H9 (cell line): ENCODE data around the gene SPEM3. TPM values are rescaled to one million over a fixed set of nuclear protein-coding genes. Genes with fewer than 3 reads are reported as not detected.

Experiments
- DNase-seq: peaks from one replicate; pipeline ENCODE4 v3.0.0-alpha.2; 2017
- H2AFZ ChIP-seq: one replicate; pipeline ENCODE4 v1.6.1; 2013; ENCODE audit warnings: mild to moderate bottlenecking, low read length, control low read depth, moderate library complexity
- H2AK5ac ChIP-seq: 2 replicates; pipeline ENCODE4 v1.6.1; 2013; ENCODE audit warnings: low read length, control low read depth, mixed read lengths; ENCODE audit not compliant: insufficient read length
- H2BK120ac ChIP-seq: one replicate; pipeline ENCODE4 v1.6.1; 2013; ENCODE audit warnings: low read depth, mild to moderate bottlenecking, low read length, control low read depth, inconsistent platforms; ENCODE audit not compliant: poor library complexity, severe bottlenecking
- H2BK12ac ChIP-seq: 2 replicates; pipeline ENCODE4 v1.6.1; 2013; ENCODE audit warnings: low read length, control low read depth, mixed read lengths, low read depth; ENCODE audit not compliant: insufficient read length
- H2BK15ac ChIP-seq: 2 replicates; pipeline ENCODE4 v1.6.1; 2013; ENCODE audit warnings: low read depth, low read length, control low read depth
- H2BK20ac ChIP-seq: one replicate; pipeline ENCODE4 v1.6.1; 2013; ENCODE audit warnings: low read depth, mild to moderate bottlenecking, low read length, control low read depth, inconsistent platforms; ENCODE audit not compliant: poor library complexity, severe bottlenecking
- H2BK5ac ChIP-seq: 2 replicates; pipeline ENCODE4 v1.6.1; 2013; ENCODE audit warnings: low read length, control low read depth, mixed read lengths; ENCODE audit not compliant: insufficient read length
- H3K14ac ChIP-seq: 2 replicates; pipeline ENCODE4 v1.6.1; 2013; ENCODE audit warnings: low read length, control low read depth; ENCODE audit not compliant: insufficient read depth
- H3K18ac ChIP-seq: 2 replicates; pipeline ENCODE4 v1.6.1; 2013; ENCODE audit warnings: low read depth, mild to moderate bottlenecking, mixed read lengths, low read length, control low read depth; ENCODE audit not compliant: insufficient read length
- H3K23ac ChIP-seq: 2 replicates; pipeline ENCODE4 v1.6.1; 2013; ENCODE audit warnings: low read length, control low read depth, mixed read lengths, low read depth; ENCODE audit not compliant: insufficient read length
- H3K23me2 ChIP-seq: 2 replicates; pipeline ENCODE4 v1.6.1; 2013; ENCODE audit warnings: low read depth, mild to moderate bottlenecking, mixed read lengths, low read length, control low read depth; ENCODE audit not compliant: insufficient read length, poor library complexity, severe bottlenecking
- H3K27ac ChIP-seq: 2 replicates; pipeline ENCODE4 v1.5.1; 2013; ENCODE audit warnings: low read length, control low read depth, mixed read lengths, low read depth; ENCODE audit not compliant: insufficient read length
- H3K27me3 ChIP-seq: 2 replicates; pipeline ENCODE4 v1.6.1; 2013; ENCODE audit warnings: low read length, control low read depth, inconsistent platforms; ENCODE audit not compliant: insufficient read depth
- H3K4ac ChIP-seq: 2 replicates; pipeline ENCODE4 v1.6.1; 2013; ENCODE audit warnings: low read depth, mild to moderate bottlenecking, control low read depth, inconsistent platforms, low read length, moderate library complexity
- H3K4me1 ChIP-seq: 2 replicates; pipeline ENCODE4 v1.6.1; 2013; ENCODE audit warnings: low read length, control low read depth, inconsistent platforms; ENCODE audit not compliant: insufficient read depth
- H3K4me2 ChIP-seq: 2 replicates; pipeline ENCODE4 v1.6.1; 2013; ENCODE audit warnings: low read length, control low read depth, mixed read lengths; ENCODE audit not compliant: insufficient read length, insufficient read depth
- H3K56ac ChIP-seq: 2 replicates; pipeline ENCODE4 v1.6.1; 2013; ENCODE audit warnings: low read depth, mild to moderate bottlenecking, mixed read lengths, low read length, control low read depth; ENCODE audit not compliant: insufficient read length
- H3K79me1 ChIP-seq: 2 replicates; pipeline ENCODE4 v1.6.1; 2013; ENCODE audit warnings: low read depth, mild to moderate bottlenecking, moderate library complexity, low read length, control low read depth, inconsistent platforms; ENCODE audit not compliant: insufficient read depth, poor library complexity, severe bottlenecking
- H3K79me2 ChIP-seq: 2 replicates; pipeline ENCODE4 v1.6.1; 2013; ENCODE audit warnings: low read length, control low read depth, inconsistent platforms; ENCODE audit not compliant: insufficient read depth
- H3K9ac ChIP-seq: 2 replicates; pipeline ENCODE4 v1.6.1; 2013; ENCODE audit warnings: low read length, control low read depth, mixed read lengths; ENCODE audit not compliant: insufficient read length; ENCODE audit errors: extremely low read depth
- H3K9me3 ChIP-seq: one replicate; pipeline ENCODE4 v1.6.1; 2013; ENCODE audit warnings: low read depth, low read length, inconsistent platforms; ENCODE audit not compliant: control insufficient read depth
- H3T11ph ChIP-seq: one replicate; pipeline ENCODE4 v1.6.1; 2013; ENCODE audit warnings: mild to moderate bottlenecking, low read length, control low read depth, inconsistent platforms
- H4K20me1 ChIP-seq: one replicate; pipeline ENCODE4 v1.6.1; 2013; ENCODE audit not compliant: control insufficient read depth, insufficient read length, insufficient read depth
- H4K5ac ChIP-seq: 2 replicates; pipeline ENCODE4 v1.6.1; 2013; ENCODE audit warnings: low read depth, mild to moderate bottlenecking, mixed read lengths, low read length, control low read depth; ENCODE audit not compliant: insufficient read length
- H4K8ac ChIP-seq: replicated peaks from 2 replicates; pipeline ENCODE4 v1.6.1; 2013; ENCODE audit warnings: low read length, control low read depth, mixed read lengths, low read depth; ENCODE audit not compliant: insufficient read length
- H4K91ac ChIP-seq: 2 replicates; pipeline ENCODE4 v1.6.1; 2013; ENCODE audit warnings: low read depth, mild to moderate bottlenecking, moderate library complexity, mixed read lengths, low read length, control low read depth; ENCODE audit not compliant: insufficient read length
- H3K27ac Mint-ChIP-seq, 3 experiments: 2 replicates in 2 of 3; 3 replicates in 1 of 3; pipeline ENCODE4 v1.8.0; 2020 to 2021; ENCODE audit warnings: mixed read lengths in 3 of 3, mild to moderate bottlenecking in 1 of 3, moderate library complexity in 1 of 3
- H3K27me3 Mint-ChIP-seq: 2 replicates; pipeline ENCODE4 v1.8.0; 2021; ENCODE audit warnings: low read depth, mild to moderate bottlenecking, moderate library complexity, mixed read lengths
- H3K36me3 Mint-ChIP-seq, 3 experiments: 2 replicates in 2 of 3; 3 replicates in 1 of 3; pipeline ENCODE4 v1.8.0; 2020 to 2021; ENCODE audit warnings: low read depth in 3 of 3, mixed read lengths in 3 of 3; ENCODE audit not compliant: insufficient read depth in 1 of 3
- H3K4me1 Mint-ChIP-seq, 2 experiments: 2 replicates each; pipeline ENCODE4 v1.8.0; 2020; ENCODE audit warnings: mixed read lengths in 2 of 2
- H3K4me3 Mint-ChIP-seq, 2 experiments: 2 replicates in 1 of 2; 3 replicates in 1 of 2; pipeline ENCODE4 v1.8.0; 2020 to 2021; ENCODE audit warnings: mild to moderate bottlenecking in 2 of 2, mixed read lengths in 2 of 2, moderate library complexity in 1 of 2
- H3K9me3 Mint-ChIP-seq, 2 experiments: 2 replicates in 1 of 2; 3 replicates in 1 of 2; pipeline ENCODE4 v1.8.0; 2020; ENCODE audit warnings: mild to moderate bottlenecking in 2 of 2, mixed read lengths in 2 of 2, moderate library complexity in 1 of 2
- CTCF ChIP-seq: fragments of 200-600 bp; sonication (generic); conservative IDR thresholded peaks from 3 replicates; pipeline ENCODE4 v1.8.0; 2021; ENCODE audit warnings: antibody characterized with exemption, mild to moderate bottlenecking
- WGBS: extraction: QIAGEN DNeasy Blood & Tissue Kit; methylation state at CpG from one replicate; pipeline ENCODE4 v1.1.7; 2013; ENCODE audit warnings: missing lambda C conversion rate, low lambda C conversion rate, mixed read lengths; ENCODE audit not compliant: insufficient read length; ENCODE audit errors: extremely low coverage; 5-methylcytosine and 5-hydroxymethylcytosine counted together
- total RNA-seq: library from RNA; stranded (reverse); gene quantifications from 2 replicates; pipeline ENCODE4 v1.2.1, GENCODE V29; 2021

The SPEM3 gene
- total RNA-seq, 1 experiment from 2014 or later = not detected

- Histone ChIP-seq H3K4me2 (peak overlapping the region; percentile 78), H3K79me2 (no peaks in the 10 kb centered on the region), H3K56ac (no peak overlapping the region), H3T11ph (no peak overlapping the region), H2BK5ac (no peak overlapping the region), H4K20me1 (no peaks in the 10 kb centered on the region), H3K9ac (peak overlapping the region; percentile 30), H3K4ac (no peak overlapping the region), H3K23ac (no peak overlapping the region), H3K9me3 (no peaks in the 10 kb centered on the region), H2BK20ac (no peak overlapping the region), H3K18ac (no peak overlapping the region), H3K79me1 (no peaks in the 10 kb centered on the region), H2BK12ac (no peak overlapping the region), H3K27ac (no peak overlapping the region), H3K27me3 (no peaks in the 10 kb centered on the region), H3K14ac (0 out of 2 replicates have a peak overlapping the region, but pooled peaks have one; percentile 34), H2AFZ (no peak overlapping the region), H2BK15ac (no peak overlapping the region), H4K8ac (no peak overlapping the region), H3K4me1 (no peaks in the 10 kb centered on the region; the same call in 1 of the 2 replicates), H4K91ac (no peak overlapping the region), H4K5ac (no peak overlapping the region), H3K23me2 (peaks cover 5% of the 10 kb centered on the region), H2BK120ac (no peak overlapping the region), H2AK5ac (no peak overlapping the region)
- TF ChIP-seq CTCF = no peak
- Mint-ChIP-seq H3K27me3 (no peaks in the 10 kb centered on the region), H3K4me1 (peaks cover 26 to 34% of the 10 kb centered on the region in 2 experiments), H3K27ac (peak overlapping the region; percentile 61 to 96 (median 95); a peak in 3 of 7 replicates), H3K4me3 (peak overlapping the region; percentile 84 to 94), H3K36me3 (peaks cover 13 to 22% (median 15%) of the 10 kb centered on the region in 3 experiments), H3K9me3 (no peaks in the 10 kb centered on the region)
- DNase-seq = peak; percentile 69
- WGBS = no CpG with 5 or more reads among the region's 65 CpGs
These were observed 23.8 kb upstream of the SPEM3 start for GRCh38 chr17:7404737-7405349.
